SU-DHL-6 (cell line): ENCODE measurements around the gene KDM5C.

Experiments used
- H2AFZ ChIP-seq: fragments of 200-600 bp; sonication (generic); 2 replicates; pipeline ENCODE4 v1.6.1; 2014; ENCODE audit warnings: low read depth, mild to moderate bottlenecking, moderate library complexity, mixed read lengths, antibody characterized with exemption, low read length; ENCODE audit not compliant: severe bottlenecking
- H3F3A ChIP-seq: fragments of 200-600 bp; shearing (Covaris generic); 2 replicates; pipeline ENCODE4 v1.6.0; 2016; ENCODE audit warnings: antibody characterized with exemption, mild to moderate bottlenecking; ENCODE audit not compliant: insufficient read depth
- H3K27ac ChIP-seq: fragments of 200-600 bp; sonication (generic); 2 replicates; pipeline ENCODE4 v1.5.1; 2016; ENCODE audit warnings: low read depth, mild to moderate bottlenecking, low read length, moderate library complexity, mixed read lengths
- H3K27me3 ChIP-seq: fragments of 200-600 bp; sonication (generic), shearing (Covaris generic); 2 replicates; pipeline ENCODE4 v1.6.0; 2014; ENCODE audit warnings: mild to moderate bottlenecking, low read length
- H3K36me3 ChIP-seq: fragments of 200-600 bp; sonication (generic); 2 replicates; pipeline ENCODE4 v1.6.1; 2014; ENCODE audit warnings: mild to moderate bottlenecking, low read length, mixed read lengths
- H3K4me2 ChIP-seq: fragments of 300-600, 200-600 bp; shearing (Covaris generic), sonication (generic); 2 replicates; pipeline ENCODE4 v1.6.0; 2014; ENCODE audit warnings: low read length, low read depth, mild to moderate bottlenecking; ENCODE audit not compliant: poor library complexity, severe bottlenecking
- H3K4me3 ChIP-seq: fragments of 200-600 bp; sonication (generic); 2 replicates; pipeline ENCODE4 v1.5.1; 2014; ENCODE audit warnings: antibody characterized with exemption, low read length, mild to moderate bottlenecking, mixed read lengths; ENCODE audit not compliant: insufficient read depth, poor library complexity, severe bottlenecking
- H3K79me2 ChIP-seq: fragments of 200-600 bp; sonication (generic); 2 replicates; pipeline ENCODE4 v1.6.1; 2014; ENCODE audit warnings: mild to moderate bottlenecking, low read length, moderate library complexity; ENCODE audit not compliant: insufficient read depth
- H3K9ac ChIP-seq: fragments of 200-600 bp; sonication (generic); 2 replicates; pipeline ENCODE4 v1.7.0; 2014; ENCODE audit warnings: mild to moderate bottlenecking, low read length
- H3K9me2 ChIP-seq: fragments of 200-600 bp; sonication (generic); replicated peaks from 2 replicates; pipeline ENCODE4 v1.6.1; 2014; ENCODE audit warnings: low read length; ENCODE audit not compliant: insufficient read depth
- H3K9me3 ChIP-seq: fragments of 200-600 bp; sonication (generic); 2 replicates; pipeline ENCODE4 v1.6.1; 2014; ENCODE audit warnings: low read length, mixed read lengths; ENCODE audit not compliant: insufficient read depth
- H4K20me1 ChIP-seq: fragments of 200-600 bp; sonication (generic); 2 replicates; pipeline ENCODE4 v1.6.1; 2014; ENCODE audit warnings: low read depth, mild to moderate bottlenecking, antibody characterized with exemption, low read length, moderate library complexity, mixed read lengths
- EZH2phosphoT487 ChIP-seq: fragments of 200-600 bp; sonication (generic), shearing (Covaris generic); conservative IDR thresholded peaks from 2 replicates; pipeline ENCODE4 v1.6.1; 2018; ENCODE audit warnings: mild to moderate bottlenecking, antibody characterized with exemption, low read length, moderate library complexity, mixed read lengths
- TF ChIP-seq, protein P1 (sequence below): fragments of 200-600 bp; sonication (generic); IDR thresholded peaks from one replicate; pipeline ENCODE4 v1.5.1; 2017; ENCODE audit warnings: antibody characterized with exemption, mild to moderate bottlenecking, low read length, moderate library complexity; ENCODE audit not compliant: insufficient read depth, poor library complexity, severe bottlenecking

Gene KDM5C

GRCh38 chrX:53239474-53239873, 14.5 kb upstream of the KDM5C start:
- Histone ChIP-seq H3K36me3 (no peaks in the 10 kb centered on the region), H3K4me3 (no peak overlapping the region), H3K9me2 (no peaks in the 10 kb centered on the region), H3K79me2 (no peaks in the 10 kb centered on the region), H3K9ac (no peak overlapping the region), H3K4me2 (no peak overlapping the region), H3K9me3 (no peaks in the 10 kb centered on the region), H3K27ac (no peak overlapping the region), H2AFZ (peak overlapping the region; percentile 41), H4K20me1 (no peaks in the 10 kb centered on the region), H3F3A (no peaks in the 10 kb centered on the region), H3K27me3 (no peaks in the 10 kb centered on the region)
- no peak for TF ChIP-seq EZH2phosphoT487
- TF ChIP-seq, protein P1, sequence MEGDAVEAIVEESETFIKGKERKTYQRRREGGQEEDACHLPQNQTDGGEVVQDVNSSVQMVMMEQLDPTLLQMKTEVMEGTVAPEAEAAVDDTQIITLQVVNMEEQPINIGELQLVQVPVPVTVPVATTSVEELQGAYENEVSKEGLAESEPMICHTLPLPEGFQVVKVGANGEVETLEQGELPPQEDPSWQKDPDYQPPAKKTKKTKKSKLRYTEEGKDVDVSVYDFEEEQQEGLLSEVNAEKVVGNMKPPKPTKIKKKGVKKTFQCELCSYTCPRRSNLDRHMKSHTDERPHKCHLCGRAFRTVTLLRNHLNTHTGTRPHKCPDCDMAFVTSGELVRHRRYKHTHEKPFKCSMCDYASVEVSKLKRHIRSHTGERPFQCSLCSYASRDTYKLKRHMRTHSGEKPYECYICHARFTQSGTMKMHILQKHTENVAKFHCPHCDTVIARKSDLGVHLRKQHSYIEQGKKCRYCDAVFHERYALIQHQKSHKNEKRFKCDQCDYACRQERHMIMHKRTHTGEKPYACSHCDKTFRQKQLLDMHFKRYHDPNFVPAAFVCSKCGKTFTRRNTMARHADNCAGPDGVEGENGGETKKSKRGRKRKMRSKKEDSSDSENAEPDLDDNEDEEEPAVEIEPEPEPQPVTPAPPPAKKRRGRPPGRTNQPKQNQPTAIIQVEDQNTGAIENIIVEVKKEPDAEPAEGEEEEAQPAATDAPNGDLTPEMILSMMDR: no peak

GRCh38 chrX:53237056-53237455, 12.0 kb upstream of the KDM5C start:
- no peaks in the 10 kb centered on the region for H3K79me2 ChIP-seq
- H3K27me3 ChIP-seq: no peaks in the 10 kb centered on the region
- H2AFZ ChIP-seq: no peak overlapping the region
- H3K9me3 ChIP-seq: no peaks in the 10 kb centered on the region
- H3K36me3 ChIP-seq: no peaks in the 10 kb centered on the region
- no peak overlapping the region for H3K27ac ChIP-seq
- no peaks in the 10 kb centered on the region for H3K9me2 ChIP-seq
- no peak overlapping the region for H3K4me2 ChIP-seq
- no peaks in the 10 kb centered on the region for H4K20me1 ChIP-seq
- no peaks in the 10 kb centered on the region for H3F3A ChIP-seq
- no peak overlapping the region for H3K9ac ChIP-seq
- TF ChIP-seq EZH2phosphoT487: no peak
- TF ChIP-seq, protein P1: no peak
- H3K4me3 ChIP-seq: no peak overlapping the region

GRCh38 chrX:53236025-53236679, 11.1 kb upstream of the KDM5C start:
- no peak overlapping the region for H3K27ac ChIP-seq
- no peaks in the 10 kb centered on the region for H3K27me3 ChIP-seq
- no peaks in the 10 kb centered on the region for H4K20me1 ChIP-seq
- H3K79me2 ChIP-seq: no peaks in the 10 kb centered on the region
- H3K36me3 ChIP-seq: no peaks in the 10 kb centered on the region
- no peaks in the 10 kb centered on the region for H3K9me3 ChIP-seq
- H2AFZ ChIP-seq: no peak overlapping the region
- H3K4me3 ChIP-seq: no peak overlapping the region
- no peaks in the 10 kb centered on the region for H3K9me2 ChIP-seq
- no peaks in the 10 kb centered on the region for H3F3A ChIP-seq
- no peak overlapping the region for H3K4me2 ChIP-seq
- TF ChIP-seq, protein P1: no peak
- no peak for TF ChIP-seq EZH2phosphoT487
- no peak overlapping the region for H3K9ac ChIP-seq
